Upper lobe of right lung (tissue), 1 donor: ENCODE data around the gene THNSL1. TPM values are rescaled to one million over a fixed set of nuclear protein-coding genes. Genes with fewer than 3 reads are reported as not detected.

ENCODE experiments used
- ATAC-seq: fragments of 200-7000 bp; cut with Tn5 transposase; one replicate; pipeline ENCODE4 v1.9.1; 2020; ENCODE audit warnings: mild to moderate bottlenecking, moderate library complexity
- DNase-seq: peaks from one replicate; pipeline ENCODE4 v3.0.0-alpha.2; 2020
- H3K27ac ChIP-seq: fragments of 200-600 bp; one replicate; pipeline ENCODE4 v1.8.0; 2022
- H3K27me3 ChIP-seq: fragments of 200-600 bp; one replicate; pipeline ENCODE4 v1.8.0; 2022; ENCODE audit warnings: mild to moderate bottlenecking
- H3K36me3 ChIP-seq: fragments of 200-600 bp; one replicate; pipeline ENCODE4 v1.8.0; 2022
- H3K4me1 ChIP-seq: fragments of 200-600 bp; one replicate; pipeline ENCODE4 v1.8.0; 2022
- H3K4me3 ChIP-seq: fragments of 200-600 bp; one replicate; pipeline ENCODE4 v1.8.0; 2022; ENCODE audit warnings: mild to moderate bottlenecking
- H3K9me3 ChIP-seq: fragments of 200-600 bp; one replicate; pipeline ENCODE4 v1.8.0; 2022
- CTCF ChIP-seq: fragments of 200-600 bp; IDR thresholded peaks from one replicate; pipeline ENCODE4 v1.8.0; 2022; ENCODE audit warnings: antibody characterized with exemption
- intact Hi-C: fragments of 100-400 bp; cut with DNase I; formaldehyde crosslinking; loops from one replicate; pipeline ENCODE4 v1.11.0; 2022
- total RNA-seq: library from RNA; stranded (reverse); fragmentation: NEBNext Ultra II Directional; extraction: Animal tissue kit (Norgen Biotek cat#: 25700); gene quantifications from one replicate; pipeline ENCODE4 v1.2.1, GENCODE V29; 2021
- donor health status: DM: no; HTN: yes; CAD: no; lungs with severe emphysema.

Gene THNSL1
- total RNA-seq, 1 donor from 2014 or later = 3.0 TPM

- Histone ChIP-seq H3K4me1 (no peaks in the 10 kb centered on the region), H3K9me3 (no peaks in the 10 kb centered on the region), H3K27ac (no peak overlapping the region), H3K27me3 (no peaks in the 10 kb centered on the region), H3K4me3 (no peak overlapping the region), H3K36me3 (no peaks in the 10 kb centered on the region)
- DNase-seq = no peak
- intact Hi-C loops = no loop called here
- no peak for TF ChIP-seq CTCF
- no peak for ATAC-seq
These were observed 49.5 kb downstream of the THNSL1 start for GRCh38 chr10:25065761-25066476.

- Histone ChIP-seq H3K27ac (no peak overlapping the region), H3K4me3 (no peak overlapping the region), H3K36me3 (no peaks in the 10 kb centered on the region), H3K4me1 (no peaks in the 10 kb centered on the region), H3K27me3 (no peaks in the 10 kb centered on the region), H3K9me3 (no peaks in the 10 kb centered on the region)
- intact Hi-C loops = no loop called here
- TF ChIP-seq CTCF = no peak
- DNase-seq (no peak), ATAC-seq (no peak)
These were observed 52.0 kb downstream of the THNSL1 start for GRCh38 chr10:25068152-25069058.

- intact Hi-C loops = no loop called here
- no peak for TF ChIP-seq CTCF
- DNase-seq = no peak
- Histone ChIP-seq H3K4me3 (no peak overlapping the region), H3K4me1 (no peaks in the 10 kb centered on the region), H3K27me3 (no peaks in the 10 kb centered on the region), H3K9me3 (no peaks in the 10 kb centered on the region), H3K27ac (no peak overlapping the region), H3K36me3 (no peaks in the 10 kb centered on the region)
- ATAC-seq = no peak
These were observed 54.8 kb downstream of the THNSL1 start for GRCh38 chr10:25071227-25071626.

- H3K27ac ChIP-seq = no peak overlapping the region
- no peaks in the 10 kb centered on the region for H3K27me3 ChIP-seq
- no peak for DNase-seq
- H3K4me3 ChIP-seq = no peak overlapping the region
- ATAC-seq = no peak
- no peak for TF ChIP-seq CTCF
- no peaks in the 10 kb centered on the region for H3K4me1 ChIP-seq
- H3K9me3 ChIP-seq = no peaks in the 10 kb centered on the region
- no peaks in the 10 kb centered on the region for H3K36me3 ChIP-seq
- intact Hi-C loops = no loop called here
These were observed 56.4 kb downstream of the THNSL1 start for GRCh38 chr10:25072786-25073185.

- Histone ChIP-seq H3K4me3 (no peak overlapping the region), H3K27me3 (no peaks in the 10 kb centered on the region), H3K4me1 (no peaks in the 10 kb centered on the region), H3K27ac (no peak overlapping the region), H3K9me3 (no peaks in the 10 kb centered on the region), H3K36me3 (no peaks in the 10 kb centered on the region)
- intact Hi-C loops = no loop called here
- ATAC-seq = no peak
- no peak for TF ChIP-seq CTCF
- DNase-seq = no peak
These were observed 59.4 kb downstream of the THNSL1 start for GRCh38 chr10:25075825-25076224.

Other genes with a start within 250 kb of the THNSL1 start
- gene PRTFDC1, start 64.0 kb upstream of the THNSL1 start, total RNA-seq = 2.7 TPM
- gene ENKUR, start 454 bp upstream of the THNSL1 start, total RNA-seq = 0.49 TPM
- gene GPR158, start 158.4 kb downstream of the THNSL1 start, total RNA-seq = not detected